A673 (cell line): ENCODE results near the gene TNFRSF18. TPM values are rescaled to one million over a fixed set of nuclear protein-coding genes. Genes with fewer than 3 reads are reported as not detected.

Experiments used
- BruUV-seq: library from RNA; stranded (reverse); fragments of 400-500 nt; replicated peaks from 2 replicates; lab custom pipeline; 2021; lab: Mats Ljungman, UMichigan
- CTCF ChIA-PET: fragments of 300-600 bp; sonication (Branson Sonifier 250); formaldehyde crosslinking; loops from one replicate; lab custom pipeline; 2022; ENCODE audit warnings: antibody characterized with exemption; lab: Charles Lee
- POLR2A ChIA-PET: fragments of 300-600 bp; sonication (Branson Sonifier 250); formaldehyde crosslinking; loops from one replicate; lab custom pipeline; 2022; ENCODE audit warnings: antibody characterized with exemption; ENCODE audit not compliant: low non-redundant PET; lab: Charles Lee
- DNase-seq: peaks from one replicate; pipeline ENCODE4 v3.0.0-alpha.2; 2015; ENCODE audit warnings: low spot score
- H3K27ac ChIP-seq: fragments of 200-600 bp; sonication (generic); 2 replicates; pipeline ENCODE4 v1.5.1; 2016; ENCODE audit warnings: mixed run types, low read depth, mild to moderate bottlenecking, mixed read lengths, antibody characterized with exemption, low read length; ENCODE audit not compliant: poor library complexity, severe bottlenecking
- H3K27me3 ChIP-seq: fragments of 200-600 bp; sonication (generic); replicated peaks from 2 replicates; pipeline ENCODE4 v1.6.1; 2017; ENCODE audit warnings: mixed run types, low read depth, mild to moderate bottlenecking, mixed read lengths, antibody characterized with exemption, low read length; ENCODE audit not compliant: insufficient read depth, poor library complexity
- H3K36me3 ChIP-seq: fragments of 200-600 bp; sonication (generic); 2 replicates; pipeline ENCODE4 v1.6.1; 2016; ENCODE audit warnings: mixed run types, mild to moderate bottlenecking, mixed read lengths, antibody characterized with exemption, low read length; ENCODE audit not compliant: insufficient read depth, poor library complexity, severe bottlenecking
- H3K4me1 ChIP-seq: fragments of 200-600 bp; sonication (generic); 2 replicates; pipeline ENCODE4 v1.6.1; 2017; ENCODE audit warnings: mixed run types, mild to moderate bottlenecking, mixed read lengths, antibody characterized with exemption, low read length; ENCODE audit not compliant: insufficient read depth, poor library complexity, severe bottlenecking
- H3K4me3 ChIP-seq: fragments of 200-600 bp; sonication (generic); 2 replicates; pipeline ENCODE4 v1.5.1; 2016; ENCODE audit warnings: low read depth, mixed run types, mild to moderate bottlenecking, mixed read lengths, low read length; ENCODE audit not compliant: poor library complexity, severe bottlenecking
- H3K9me3 ChIP-seq: fragments of 200-600 bp; sonication (generic); 2 replicates; pipeline ENCODE4 v1.6.1; 2016; ENCODE audit warnings: mixed run types, low read depth, mild to moderate bottlenecking, mixed read lengths, antibody characterized with exemption, low read length; ENCODE audit not compliant: poor library complexity, severe bottlenecking
- EZH2 ChIP-seq: fragments of 200-600 bp; sonication (generic); IDR thresholded peaks from 2 replicates; pipeline ENCODE4 v1.6.1; 2017; ENCODE audit warnings: borderline replicate concordance, low read depth, mild to moderate bottlenecking, mixed read lengths, antibody characterized with exemption, low read length; ENCODE audit not compliant: poor library complexity, severe bottlenecking
- intact Hi-C: fragments of 100-400 bp; cut with micrococcal nuclease; formaldehyde crosslinking; loops from one replicate; pipeline ENCODE4 v1.10.0; 2022; ENCODE audit not compliant: unreplicated experiment
- total RNA-seq: library from RNA; stranded (reverse); gene quantifications from 2 replicates; pipeline ENCODE4 v1.2.3, GENCODE V29; 2021
- TF ChIP-seq, protein P1 (sequence below): fragments of 300-800, 200-600 bp; sonication (generic); conservative IDR thresholded peaks from 2 replicates; pipeline ENCODE4 v1.5.1; 2017; ENCODE audit warnings: low read depth, mild to moderate bottlenecking, antibody characterized with exemption, low read length, moderate library complexity, mixed read lengths

The TNFRSF18 gene
- total RNA-seq, 1 experiment from 2014 or later, result 0.77 TPM

- intact Hi-C loops, result loop anchor here (5.0 kb wide), 1 partner anchor 109 kb away; no protein-coding TSS in a partner anchor
- POLR2A ChIA-PET, result interaction anchor here (1.0 kb wide), 1 partner anchor 24 kb away, joined by 4 read pairs; no protein-coding TSS in a partner anchor
- no TSS peak for BruUV-seq
Observed at GRCh38 chr1:1231400-1232207, 25.2 kb upstream of the TNFRSF18 start, which contains the start of gene SDF4. Gene SDF4 (minus strand): TSS chr1:1232001. CDS start chr1:1228772, 3,229 bp downstream.

GRCh38 chr1:1230656-1231399 is 24.4 kb upstream of the TNFRSF18 start:
- intact Hi-C loops, result loop anchor here (5.0 kb wide), 1 partner anchor 109 kb away; no protein-coding TSS in a partner anchor
- peaks cover 35% of the 10 kb centered on the region for H3K36me3 ChIP-seq
- H3K9me3 ChIP-seq, result no peaks in the 10 kb centered on the region
- peak; percentile 64 for DNase-seq
- H3K27me3 ChIP-seq, result no peaks in the 10 kb centered on the region
- TF ChIP-seq, protein P1, sequence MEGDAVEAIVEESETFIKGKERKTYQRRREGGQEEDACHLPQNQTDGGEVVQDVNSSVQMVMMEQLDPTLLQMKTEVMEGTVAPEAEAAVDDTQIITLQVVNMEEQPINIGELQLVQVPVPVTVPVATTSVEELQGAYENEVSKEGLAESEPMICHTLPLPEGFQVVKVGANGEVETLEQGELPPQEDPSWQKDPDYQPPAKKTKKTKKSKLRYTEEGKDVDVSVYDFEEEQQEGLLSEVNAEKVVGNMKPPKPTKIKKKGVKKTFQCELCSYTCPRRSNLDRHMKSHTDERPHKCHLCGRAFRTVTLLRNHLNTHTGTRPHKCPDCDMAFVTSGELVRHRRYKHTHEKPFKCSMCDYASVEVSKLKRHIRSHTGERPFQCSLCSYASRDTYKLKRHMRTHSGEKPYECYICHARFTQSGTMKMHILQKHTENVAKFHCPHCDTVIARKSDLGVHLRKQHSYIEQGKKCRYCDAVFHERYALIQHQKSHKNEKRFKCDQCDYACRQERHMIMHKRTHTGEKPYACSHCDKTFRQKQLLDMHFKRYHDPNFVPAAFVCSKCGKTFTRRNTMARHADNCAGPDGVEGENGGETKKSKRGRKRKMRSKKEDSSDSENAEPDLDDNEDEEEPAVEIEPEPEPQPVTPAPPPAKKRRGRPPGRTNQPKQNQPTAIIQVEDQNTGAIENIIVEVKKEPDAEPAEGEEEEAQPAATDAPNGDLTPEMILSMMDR, result 0 out of 2 replicates have a peak, but pooled peaks have one; percentile 14
- no peak for TF ChIP-seq EZH2
- BruUV-seq, result TSS peak; percentile 89
- H3K4me3 ChIP-seq, result peak overlapping the region; percentile 97
- peak overlapping the region; percentile 97 for H3K27ac ChIP-seq
- peaks cover 24% of the 10 kb centered on the region for H3K4me1 ChIP-seq
- ChIA-PET CTCF (interaction anchor here (1.3 kb wide), 1 partner anchor 108 kb away, joined by 7 read pairs; no protein-coding TSS in a partner anchor), POLR2A (interaction anchor here (1.0 kb wide), 1 partner anchor 23 kb away, joined by 4 read pairs; no protein-coding TSS in a partner anchor)

More at GRCh38 chr1:1231400-1232207, 25.2 kb upstream of the TNFRSF18 start, which contains the start of gene SDF4:
- Histone ChIP-seq H3K4me1 (peaks cover 24% of the 10 kb centered on the region), H3K27ac (peak within 1 kb of the TSS; percentile 97), H3K27me3 (no peaks in the 10 kb centered on the region), H3K9me3 (no peaks in the 10 kb centered on the region), H3K36me3 (peaks cover 34% of the 10 kb centered on the region), H3K4me3 (peak within 1 kb of the TSS; percentile 97)
- DNase-seq, result peak; percentile 99
- CTCF ChIA-PET, result interaction anchor here (1.3 kb wide), 1 partner anchor 109 kb away, joined by 7 read pairs; no protein-coding TSS in a partner anchor
- no peak for TF ChIP-seq EZH2
- TF ChIP-seq, protein P1, result no peak

DNA sequence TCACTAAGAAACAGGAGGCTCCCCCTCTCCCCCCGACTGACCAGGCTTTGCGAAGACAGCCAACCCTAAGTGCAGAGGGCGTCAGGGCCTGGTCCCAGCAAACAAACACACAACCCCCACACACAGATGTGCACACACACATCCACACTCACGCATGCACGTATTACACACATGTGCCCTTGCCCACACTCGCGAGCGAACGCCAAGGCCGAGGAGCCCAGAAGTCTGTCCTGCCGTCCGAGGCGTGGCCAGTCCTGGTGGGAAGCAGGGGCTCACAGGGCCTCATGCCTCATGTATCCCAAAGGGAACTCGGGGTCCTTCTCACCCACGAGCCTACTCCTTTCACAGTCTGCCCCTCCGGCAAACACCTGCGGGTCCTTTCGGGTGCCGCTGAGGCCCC is 23.4 kb upstream of the TNFRSF18 start:
- Histone ChIP-seq H3K9me3 (no peaks in the 10 kb centered on the region), H3K36me3 (peaks cover 32% of the 10 kb centered on the region), H3K4me1 (peaks cover 24% of the 10 kb centered on the region), H3K4me3 (no peak overlapping the region), H3K27me3 (no peaks in the 10 kb centered on the region), H3K27ac (peak overlapping the region; percentile 97)
- no peak for DNase-seq
- TF ChIP-seq EZH2, result no peak
- TF ChIP-seq, protein P1, result no peak
- ChIA-PET CTCF (no interaction called here), POLR2A (no interaction called here)
- intact Hi-C loops, result loop anchor here (5.0 kb wide), 1 partner anchor 107 kb away; no protein-coding TSS in a partner anchor
- no TSS peak for BruUV-seq
